Inferior parietal cortex (tissue), 1 donor: ENCODE measurements around the gene TPM3.
"Not testable (repeated sequence)": the region's sequence is repeated elsewhere in the genome, so short reads cannot be mapped to it uniquely, and the experiment has no call there.

Experiments used
- DNase-seq: peaks from one replicate; pipeline ENCODE4 v3.0.0-alpha.2; 2016; ENCODE audit errors: extremely low spot score

The TPM3 gene

GRCh38 chr1:154191990-154192461, at the start of gene TPM3:
TPM3 (minus strand) TSS chr1:154192100; CDS start chr1:154192018, 82 bp downstream.
- DNase-seq = no peak

GRCh38 chr1:154240294-154240833, 48.5 kb upstream of the TPM3 start:
- DNase-seq = no peak

GRCh38 chr1:154239491-154239890, 47.6 kb upstream of the TPM3 start:
- no peak for DNase-seq

GRCh38 chr1:154237880-154238506, 46.1 kb upstream of the TPM3 start:
- no peak for DNase-seq

DNA sequence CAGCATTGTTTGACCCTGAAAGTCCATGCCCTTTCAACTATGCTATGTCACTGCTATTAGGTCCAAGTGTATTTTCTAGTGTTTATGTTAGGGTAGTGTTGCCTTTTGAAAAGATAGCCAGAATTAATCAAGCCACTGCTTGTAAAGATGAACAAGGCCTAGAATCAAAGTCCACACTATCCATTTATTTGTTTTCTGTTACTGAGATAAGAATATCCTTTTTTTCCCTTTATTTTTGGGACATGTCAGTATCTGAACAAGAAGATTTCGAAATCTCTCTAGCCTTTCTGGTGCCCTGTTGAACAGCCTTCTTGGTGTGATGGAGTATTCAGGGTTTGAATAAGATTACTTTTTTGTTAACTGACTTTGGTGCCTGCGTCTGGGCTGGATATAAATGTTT, 45.5 kb upstream of the TPM3 start:
- DNase-seq = no peak

DNA sequence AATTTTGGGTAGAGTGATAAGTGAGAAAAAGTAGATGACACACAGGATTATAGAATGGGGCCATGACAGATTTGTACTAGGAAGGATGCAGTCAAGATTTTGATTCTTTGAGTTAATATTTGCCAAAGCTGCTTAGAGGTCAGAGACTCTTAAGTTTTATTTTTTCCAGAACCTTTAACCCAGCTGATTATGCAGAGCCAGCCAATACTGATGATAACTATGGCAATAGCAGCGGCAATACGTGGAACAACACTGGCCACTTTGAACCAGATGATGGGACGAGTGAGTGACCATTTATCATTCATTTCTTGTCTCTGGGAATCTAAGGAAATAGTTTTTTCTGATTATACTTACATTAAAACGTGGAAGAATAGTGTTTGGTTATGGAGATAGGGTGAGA, 45.0 kb upstream of the TPM3 start:
- DNase-seq = no peak

DNA sequence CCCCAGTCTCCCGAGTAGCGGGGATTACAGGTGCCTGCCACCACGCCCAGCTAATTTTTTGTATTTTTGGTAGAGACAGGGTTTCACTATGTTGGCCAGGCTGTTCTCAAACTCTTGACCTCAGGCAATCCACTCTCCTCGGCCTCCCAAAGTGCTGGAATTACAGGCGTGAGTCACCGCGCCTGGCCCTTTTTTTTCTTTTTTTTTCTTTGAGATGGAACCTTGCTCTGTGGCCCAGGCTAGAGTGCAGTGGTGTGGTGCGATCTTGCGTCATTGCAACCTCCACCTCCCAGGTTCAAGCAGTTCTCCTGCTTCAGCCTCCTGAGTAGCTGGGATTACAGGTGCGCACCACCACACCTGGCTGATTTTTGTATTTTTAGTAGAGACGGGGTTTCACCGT, 41.2 kb upstream of the TPM3 start:
- not testable (repeated sequence) for DNase-seq

- not testable (repeated sequence) for DNase-seq
Measured at GRCh38 chr1:154231112-154231511, 39.2 kb upstream of the TPM3 start.

- DNase-seq = no peak
Measured at GRCh38 chr1:154225370-154225769, 33.5 kb upstream of the TPM3 start.

DNA sequence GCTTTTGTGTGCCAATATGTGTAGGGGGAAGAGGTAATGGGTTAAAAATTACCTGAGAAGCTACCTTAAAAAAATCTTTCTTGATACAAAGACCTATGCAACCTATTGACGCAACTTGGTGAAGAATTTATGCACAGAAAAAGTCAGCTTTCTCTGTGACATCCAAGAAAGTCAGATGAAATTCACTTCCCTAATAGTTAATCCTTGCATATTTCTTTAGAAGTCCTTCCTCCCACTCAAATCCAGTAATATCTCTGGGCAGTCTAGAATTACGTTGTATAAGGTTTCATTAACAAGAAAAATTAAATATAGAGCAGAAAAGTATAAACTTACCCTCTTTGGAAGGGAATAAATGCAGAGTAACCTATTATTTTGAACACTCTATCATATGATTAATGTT, 31.7 kb upstream of the TPM3 start:
- no peak for DNase-seq

GRCh38 chr1:154222918-154223317, 31.0 kb upstream of the TPM3 start:
- DNase-seq = no peak

DNA sequence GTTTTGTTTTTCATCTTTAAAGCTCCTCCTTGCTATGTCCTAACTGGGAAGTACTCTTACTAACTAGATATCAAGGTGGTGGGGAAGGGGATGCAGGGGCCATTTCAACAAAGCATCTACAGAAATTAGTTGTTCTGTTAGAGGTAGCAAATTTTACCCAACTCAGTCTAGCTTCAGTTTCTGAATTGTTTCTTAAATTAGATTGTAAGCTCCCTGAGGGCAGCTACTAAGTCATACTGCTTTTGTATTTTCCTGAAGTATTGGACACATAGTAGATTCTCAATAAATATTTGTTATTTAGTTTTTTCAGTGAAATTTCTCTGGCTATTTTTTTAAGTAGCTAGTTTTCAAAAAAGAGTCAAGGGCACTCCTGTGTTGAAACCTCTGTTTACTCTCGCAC, 30.6 kb upstream of the TPM3 start:
- DNase-seq = no peak

GRCh38 chr1:154221278-154222001, 29.5 kb upstream of the TPM3 start:
- peak; percentile 33 for DNase-seq

DNA sequence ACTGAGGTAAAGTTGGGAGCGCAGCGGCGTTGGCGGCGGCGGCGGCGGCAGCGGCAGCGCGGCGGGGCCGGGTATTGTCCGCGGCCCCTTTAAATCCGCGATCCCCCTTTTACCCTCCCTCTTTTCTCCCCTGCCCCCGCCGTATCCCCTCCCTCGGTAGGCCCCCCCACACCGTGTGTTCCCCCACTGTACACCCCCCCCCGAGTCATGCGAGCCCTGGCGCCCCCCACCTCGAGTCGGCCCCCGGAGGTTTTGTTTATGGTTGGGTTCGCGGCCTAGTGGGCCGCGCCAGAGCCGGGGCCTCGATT, 29.0 kb upstream of the TPM3 start:
- DNase-seq = no peak

GRCh38 chr1:154220071-154220969, 28.4 kb upstream of the TPM3 start, which contains the start of gene UBAP2L:
UBAP2L (plus strand) TSS chr1:154220955; CDS start chr1:154225124, 4,169 bp downstream.
- peak; percentile 99 for DNase-seq

GRCh38 chr1:154219541-154219940, 27.6 kb upstream of the TPM3 start:
- no peak for DNase-seq

GRCh38 chr1:154218545-154218944, 26.6 kb upstream of the TPM3 start:
- no peak for DNase-seq

DNA sequence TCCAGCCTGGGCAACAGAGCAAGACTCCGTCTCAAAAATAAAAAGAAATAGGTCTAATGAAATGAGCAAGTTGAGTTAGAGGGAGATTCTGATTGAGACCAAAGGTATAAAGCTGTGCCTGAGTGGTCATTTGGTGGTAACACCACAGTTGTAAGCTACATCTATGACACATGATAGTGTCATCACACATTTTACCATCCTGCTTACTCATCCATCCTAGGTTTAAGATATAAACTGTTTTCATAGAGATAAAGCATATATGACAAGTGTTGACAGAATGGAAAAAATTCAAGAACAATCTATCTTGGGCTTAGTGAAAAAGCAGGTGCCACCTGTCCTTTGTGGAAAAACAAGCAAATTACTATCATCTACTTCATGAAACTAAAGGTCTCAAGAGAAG, 21.4 kb upstream of the TPM3 start:
- no peak for DNase-seq

DNA sequence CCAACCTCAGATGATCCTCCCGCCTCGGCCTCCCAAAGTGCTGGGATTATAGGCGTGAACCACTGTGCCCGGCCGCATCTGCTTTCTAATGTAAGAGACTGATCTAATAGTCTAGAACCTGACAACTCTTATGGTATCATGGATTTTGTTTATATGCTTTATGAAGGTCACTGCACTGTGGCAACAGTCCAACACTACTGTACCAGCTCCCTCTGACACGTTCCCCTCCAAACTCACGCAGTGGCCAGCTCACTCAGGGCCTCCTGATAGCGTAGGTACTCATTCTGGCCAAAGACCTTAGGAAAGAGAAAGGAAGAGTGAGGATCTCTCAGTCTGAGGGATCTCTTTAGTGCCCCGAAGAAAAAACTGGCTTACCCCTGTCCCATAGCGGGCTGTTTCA, 20.2 kb upstream of the TPM3 start:
- DNase-seq = no peak

- no peak for DNase-seq
Measured at GRCh38 chr1:154208677-154209388, 16.9 kb upstream of the TPM3 start.

DNA sequence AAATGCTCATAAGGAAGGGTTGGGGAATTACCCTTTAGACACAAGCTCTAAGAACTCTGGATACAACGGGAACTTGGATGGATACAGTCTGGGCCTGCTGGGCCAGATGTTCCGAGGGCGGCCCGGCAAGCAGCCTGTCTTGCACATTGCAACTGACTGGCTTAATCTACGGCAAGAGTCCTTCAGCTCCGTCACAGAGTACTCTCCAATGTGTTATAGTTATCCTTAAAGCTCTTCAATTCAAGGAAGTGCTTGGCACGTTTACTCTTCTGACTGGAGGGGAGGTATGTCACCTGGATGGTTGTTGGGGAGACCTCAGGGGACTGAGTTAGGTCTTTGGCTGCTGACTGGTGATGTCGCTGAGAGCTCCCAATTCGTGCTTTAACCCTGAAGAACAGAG, 15.4 kb upstream of the TPM3 start:
- no peak for DNase-seq

DNA sequence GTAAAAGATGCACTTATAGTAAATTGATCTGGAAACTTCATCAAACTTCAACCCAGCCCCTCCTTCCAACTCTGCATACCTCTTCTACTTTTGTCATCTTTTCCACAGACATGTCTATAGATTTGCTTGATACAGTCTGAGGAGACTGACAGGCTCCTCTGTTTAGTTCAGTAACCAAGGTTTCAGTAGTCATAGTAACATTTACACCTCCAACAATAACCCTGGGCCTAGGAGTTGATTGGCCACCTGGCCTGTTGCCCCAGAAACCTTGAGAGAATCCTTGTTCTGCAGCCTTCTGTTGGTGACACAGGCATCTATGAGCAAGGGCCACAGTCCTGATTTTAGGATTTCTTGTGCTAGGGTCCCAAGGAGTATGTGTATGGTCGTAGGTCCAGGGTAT, 14.3 kb upstream of the TPM3 start, which contains the start of gene CFAP141:
Gene CFAP141, minus strand, starts transcription at position 138 of the 400 bp plus-strand sequence. Its CDS starts 26 bp downstream, at position 112.
- DNase-seq = no peak
